HG03103 (cell line): ENCODE measurements around the gene GATB.

Experiments used
- ATAC-seq: cut with Tn5 transposase; IDR thresholded peaks from one replicate; pipeline ENCODE4 v1.9.1; 2021; ENCODE audit warnings: low read depth; ENCODE audit not compliant: unreplicated experiment

Gene GATB

GRCh38 chr4:151703401-151703800 is 57.4 kb downstream of the GATB start:
- no peak for ATAC-seq

- ATAC-seq, result no peak
These were observed 58.6 kb downstream of the GATB start for GRCh38 chr4:151702256-151702655.

- no peak for ATAC-seq
These were observed 60.1 kb downstream of the GATB start for GRCh38 chr4:151700566-151701316.

- ATAC-seq, result no peak
These were observed 62.6 kb downstream of the GATB start for GRCh38 chr4:151698213-151698612.

GRCh38 chr4:151694961-151695720 is 65.7 kb downstream of the GATB start:
- ATAC-seq, result no peak

- ATAC-seq, result no peak
These were observed 67.8 kb downstream of the GATB start for GRCh38 chr4:151692821-151693673.

- no peak for ATAC-seq
These were observed 68.4 kb downstream of the GATB start for GRCh38 chr4:151692443-151692782.

GRCh38 chr4:151691639-151692442 is 69.0 kb downstream of the GATB start:
- no peak for ATAC-seq

- ATAC-seq, result no peak
These were observed 69.9 kb downstream of the GATB start for GRCh38 chr4:151690876-151691275.

- ATAC-seq, result no peak
These were observed 70.5 kb downstream of the GATB start for GRCh38 chr4:151690164-151690870.

- ATAC-seq, result no peak
These were observed 71.4 kb downstream of the GATB start for GRCh38 chr4:151689211-151689991.

GRCh38 chr4:151688785-151689043 is 72.1 kb downstream of the GATB start:
- ATAC-seq, result no peak

- ATAC-seq, result no peak
These were observed 72.6 kb downstream of the GATB start for GRCh38 chr4:151688003-151688784.

- no peak for ATAC-seq
These were observed 73.7 kb downstream of the GATB start for GRCh38 chr4:151687021-151687640.

- ATAC-seq, result no peak
These were observed 75.5 kb downstream of the GATB start for GRCh38 chr4:151685303-151685702.

GRCh38 chr4:151681085-151681484 is 79.7 kb downstream of the GATB start:
- ATAC-seq, result no peak

- no peak for ATAC-seq
These were observed 81.6 kb downstream of the GATB start for GRCh38 chr4:151679231-151679630.
